NCI-H187 (cell line): Measurements from ENCODE around the gene ADGRF3.
"Not testable (repeated sequence)": the region's sequence is repeated elsewhere in the genome, so short reads cannot be mapped to it uniquely, and the experiment has no call there.

ENCODE experiments used
- DNase-seq, 2 experiments: peaks; one replicate each; lab custom pipeline; 2025; lab: John Stamatoyannopoulos, UW

ADGRF3 gene

GRCh38 chr2:26317377-26318105 is 29.0 kb downstream of the ADGRF3 start:
- DNase-seq, result no peak

GRCh38 chr2:26316845-26317244 is 29.7 kb downstream of the ADGRF3 start:
- no peak for DNase-seq

- no peak for DNase-seq
Observed at GRCh38 chr2:26316041-26316440, 30.5 kb downstream of the ADGRF3 start.

- DNase-seq, result no peak
Observed at GRCh38 chr2:26314243-26314642, 32.3 kb downstream of the ADGRF3 start.

- DNase-seq, result no peak
Observed at GRCh38 chr2:26313446-26313845, 33.1 kb downstream of the ADGRF3 start.

- DNase-seq, result no peak
Observed at GRCh38 chr2:26312471-26312870, 34.1 kb downstream of the ADGRF3 start.

- no peak for DNase-seq
Observed at GRCh38 chr2:26309921-26310320, 36.7 kb downstream of the ADGRF3 start.

GRCh38 chr2:26305540-26305939 is 41.0 kb downstream of the ADGRF3 start:
- no peak for DNase-seq

GRCh38 chr2:26305094-26305493 is 41.5 kb downstream of the ADGRF3 start:
- DNase-seq, result not testable (repeated sequence)

- no peak for DNase-seq
Observed at GRCh38 chr2:26302846-26303245, 43.7 kb downstream of the ADGRF3 start.

GRCh38 chr2:26300234-26300925 is 46.2 kb downstream of the ADGRF3 start:
- no peak for DNase-seq

GRCh38 chr2:26299471-26300101 is 47.0 kb downstream of the ADGRF3 start:
- no peak for DNase-seq

- DNase-seq, result no peak
Observed at GRCh38 chr2:26298638-26299393, 47.8 kb downstream of the ADGRF3 start.

GRCh38 chr2:26298286-26298637 is 48.3 kb downstream of the ADGRF3 start:
- no peak for DNase-seq

- no peak for DNase-seq
Observed at GRCh38 chr2:26297061-26297460, 49.5 kb downstream of the ADGRF3 start.

- no peak for DNase-seq
Observed at GRCh38 chr2:26295511-26295910, 51.1 kb downstream of the ADGRF3 start.

GRCh38 chr2:26292646-26293045 is 53.9 kb downstream of the ADGRF3 start:
- no peak for DNase-seq

GRCh38 chr2:26290001-26290400 is 56.6 kb downstream of the ADGRF3 start:
- DNase-seq, result no peak

GRCh38 chr2:26285931-26286330 is 60.7 kb downstream of the ADGRF3 start:
- DNase-seq, result no peak

GRCh38 chr2:26284132-26284531 is 62.5 kb downstream of the ADGRF3 start:
- DNase-seq, result no peak

GRCh38 chr2:26283606-26284005 is 63.0 kb downstream of the ADGRF3 start:
- no peak for DNase-seq

- no peak for DNase-seq
Observed at GRCh38 chr2:26281226-26281625, 65.4 kb downstream of the ADGRF3 start.

- no peak for DNase-seq
Observed at GRCh38 chr2:26279886-26280285, 66.7 kb downstream of the ADGRF3 start.
